Panc1 (cell line): ENCODE results near the gene MRPL41. TPM values are rescaled to one million over a fixed set of nuclear protein-coding genes. Genes with fewer than 3 reads are reported as not detected.

Experiments used
- ATAC-seq: fragments of 200-7000 bp; cut with Tn5 transposase; 2 replicates; pipeline ENCODE4 v1.9.1; 2020; ENCODE audit warnings: mild to moderate bottlenecking, moderate library complexity
- BruUV-seq: library from RNA; stranded (reverse); fragments of 400-500 nt; replicated peaks from 2 replicates; lab custom pipeline; 2021; lab: Mats Ljungman, UMichigan
- CTCF ChIA-PET: fragments of 300-600 bp; sonication (Branson Sonifier 250); formaldehyde crosslinking; loops from one replicate; lab custom pipeline; 2022; ENCODE audit warnings: antibody characterized with exemption; lab: Charles Lee
- POLR2A ChIA-PET: fragments of 300-600 bp; sonication (Branson Sonifier 250); formaldehyde crosslinking; loops from one replicate; lab custom pipeline; 2022; ENCODE audit warnings: antibody characterized with exemption; lab: Charles Lee
- DNase-seq: peaks from one replicate; pipeline ENCODE4 v3.0.0-alpha.2; 2010; ENCODE audit warnings: low read depth, low spot score
- H3K27ac ChIP-seq: 2 replicates; pipeline ENCODE4 v1.5.1; 2011; ENCODE audit warnings: mild to moderate bottlenecking, low read length, inconsistent platforms
- H3K27me3 ChIP-seq: fragments of 200-500 bp; sonication (Bioruptor generic); 2 replicates; pipeline ENCODE4 v1.6.0; 2014; ENCODE audit warnings: low read length, inconsistent platforms; ENCODE audit not compliant: control insufficient read depth, insufficient read depth
- H3K36me3 ChIP-seq: fragments of 200-500 bp; sonication (Bioruptor generic); 2 replicates; pipeline ENCODE4 v1.5.1; 2014; ENCODE audit warnings: inconsistent platforms, mild to moderate bottlenecking, low read length, moderate library complexity; ENCODE audit not compliant: control insufficient read depth, insufficient read depth
- H3K4me1 ChIP-seq: 2 replicates; pipeline ENCODE4 v1.5.1; 2011; ENCODE audit warnings: inconsistent platforms, mild to moderate bottlenecking, low read length, moderate library complexity; ENCODE audit not compliant: control insufficient read depth, insufficient read depth
- H3K4me3 ChIP-seq, 2 experiments: 2 replicates each; pipeline ENCODE4 v1.5.1; 2011 to 2012; ENCODE audit warnings: low read depth in 2 of 2, low read length in 2 of 2, mild to moderate bottlenecking in 2 of 2, inconsistent platforms in 1 of 2, moderate library complexity in 1 of 2
- H3K9me3 ChIP-seq: fragments of 200-500 bp; sonication (Bioruptor generic); 2 replicates; pipeline ENCODE4 v1.5.1; 2014; ENCODE audit warnings: low read depth, mild to moderate bottlenecking, inconsistent platforms, low read length, moderate library complexity; ENCODE audit not compliant: control insufficient read depth, insufficient read depth
- CTCF ChIP-seq: fragments of 450-650 bp; IDR thresholded peaks from 2 replicates; pipeline ENCODE4 v1.5.1; 2017; ENCODE audit warnings: mild to moderate bottlenecking
- POLR2AphosphoS5 ChIP-seq: IDR thresholded peaks from 2 replicates; pipeline ENCODE4 v1.6.1; 2012; ENCODE audit warnings: mild to moderate bottlenecking, low read depth, low read length, moderate library complexity
- REST ChIP-seq, 2 experiments: IDR thresholded peaks; 2 replicates each; pipeline ENCODE4 v1.6.1; 2011 to 2012; ENCODE audit warnings: low read depth in 2 of 2, control low read depth in 1 of 2, low read length in 1 of 2, mild to moderate bottlenecking in 1 of 2, moderate library complexity in 1 of 2; ENCODE audit not compliant: insufficient read depth in 1 of 2
- SIN3A ChIP-seq: IDR thresholded peaks from 2 replicates; pipeline ENCODE4 v1.6.1; 2012; ENCODE audit warnings: low read depth, mild to moderate bottlenecking, low read length, moderate library complexity, borderline replicate concordance; ENCODE audit not compliant: insufficient read depth
- TCF7L2 ChIP-seq: IDR thresholded peaks from 2 replicates; pipeline ENCODE4 v1.6.1; 2011; ENCODE audit warnings: mild to moderate bottlenecking, low read depth, low read length, inconsistent platforms
- in situ Hi-C: cut with HindIII; loops from 2 replicates; pipeline ENCODE4 v1.10.0; 2016; ENCODE audit warnings: low sequenced_read_pairs, low pct_unique_long_range_greater_than_20kb
- intact Hi-C: fragments of 100-400 bp; cut with micrococcal nuclease; formaldehyde crosslinking; loops from one replicate; pipeline ENCODE4 v1.10.0; 2022; ENCODE audit not compliant: unreplicated experiment
- total RNA-seq: library from RNA; stranded (reverse); gene quantifications from one replicate; pipeline ENCODE4 v1.2.1, GENCODE V29; 2021; ENCODE audit not compliant: unreplicated experiment

The MRPL41 gene
- total RNA-seq, 1 experiment from 2014 or later = 86.4 TPM

GRCh38 chr9:137524981-137525317 is 26.7 kb upstream of the MRPL41 start:
- no peaks in the 10 kb centered on the region for H3K9me3 ChIP-seq
- in situ Hi-C loops = no loop called here
- TF ChIP-seq TCF7L2 (no peak), CTCF (no peak), REST (IDR thresholded peaks at IDR 0.05; ENCODE audit: insufficient read depth in 1 of 2, low read depth in 2 of 2, low read length in 1 of 2) (no peak), SIN3A (no peak), POLR2AphosphoS5 (no peak)
- ATAC-seq (no peak), DNase-seq (no peak)
- ChIA-PET CTCF (interaction anchor here (0.8 kb wide), 1 partner anchor 12 kb away, joined by 6 read pairs; no protein-coding TSS in a partner anchor), POLR2A (no interaction called here)
- BruUV-seq = no TSS peak
- H3K4me3 ChIP-seq = no peak overlapping the region
- H3K4me1 ChIP-seq = no peaks in the 10 kb centered on the region
- no peaks in the 10 kb centered on the region for H3K36me3 ChIP-seq
- H3K27me3 ChIP-seq = no peaks in the 10 kb centered on the region
- H3K27ac ChIP-seq = no peak overlapping the region
- intact Hi-C loops = no loop called here

GRCh38 chr9:137530331-137530730 is 21.3 kb upstream of the MRPL41 start:
- Histone ChIP-seq H3K27ac (no peak overlapping the region), H3K27me3 (no peaks in the 10 kb centered on the region), H3K4me3 (no peak overlapping the region), H3K4me1 (peaks cover 7% of the 10 kb centered on the region; the same call in 1 of the 2 replicates), H3K36me3 (no peaks in the 10 kb centered on the region), H3K9me3 (no peaks in the 10 kb centered on the region)
- no peak for ATAC-seq
- DNase-seq = no peak
- in situ Hi-C loops (no loop called here), intact Hi-C loops (no loop called here)
- ChIA-PET POLR2A (no interaction called here), CTCF (no interaction called here)
- BruUV-seq = no TSS peak
- no peak for TF ChIP-seq REST (IDR thresholded peaks at IDR 0.05; ENCODE audit: insufficient read depth in 1 of 2, low read depth in 2 of 2, low read length in 1 of 2)
- TF ChIP-seq TCF7L2 = no peak
- TF ChIP-seq POLR2AphosphoS5 = no peak
- TF ChIP-seq CTCF = no peak
- TF ChIP-seq SIN3A = no peak
